Endothelial cell of umbilical vein (primary cell): ENCODE results near the gene SH3PXD2A. TPM values are rescaled to one million over a fixed set of nuclear protein-coding genes. Genes with fewer than 3 reads are reported as not detected.

ENCODE experiments used
- BruUV-seq: library from RNA; stranded (reverse); fragments of 400-500 nt; replicated peaks from 2 replicates; lab custom pipeline; 2021; lab: Mats Ljungman, UMichigan
- CTCF ChIA-PET: fragments of 300-600, 350-600 bp; sonication (Branson Sonifier 250); formaldehyde crosslinking; loops from one replicate; lab custom pipeline; 2021; ENCODE audit warnings: antibody characterized with exemption, inconsistent platforms; lab: Charles Lee
- POLR2A ChIA-PET: fragments of 300-600, 350-600 bp; sonication (Branson Sonifier 250); formaldehyde crosslinking; loops from one replicate; lab custom pipeline; 2021; ENCODE audit warnings: antibody characterized with exemption, inconsistent platforms; lab: Charles Lee
- DNase-seq: peaks from one replicate; pipeline ENCODE4 v3.0.0-alpha.2; 2011; ENCODE audit warnings: low read depth, low spot score
- FAIRE-seq: peaks from 2 replicates; lab custom pipeline; 2011; peaks lifted over from hg19 to GRCh38; lab: Jason Lieb, UNC
- H2AFZ ChIP-seq: 2 replicates; pipeline ENCODE4 v1.6.0; 2012; ENCODE audit warnings: low read depth, low read length, control low read depth, inconsistent platforms
- H3K27ac ChIP-seq: 2 replicates; pipeline ENCODE4 v1.5.1; 2011; ENCODE audit warnings: low read depth, mild to moderate bottlenecking, control low read depth, low read length, moderate library complexity; ENCODE audit not compliant: insufficient read depth
- H3K27me3 ChIP-seq, 2 experiments: 2 replicates each; pipeline versions ENCODE4 v1.6.0 to v1.6.1; 2011; ENCODE audit warnings: low read length in 2 of 2, mixed read lengths in 1 of 2; ENCODE audit not compliant: control insufficient read depth in 2 of 2, insufficient read depth in 2 of 2
- H3K36me3 ChIP-seq, 2 experiments: 2 replicates in 1 of 2; 3 replicates in 1 of 2; pipeline ENCODE4 v1.5.1; 2011; ENCODE audit warnings: low read length in 2 of 2, mild to moderate bottlenecking in 1 of 2, moderate library complexity in 1 of 2; ENCODE audit not compliant: control insufficient read depth in 2 of 2, insufficient read depth in 2 of 2; ENCODE audit errors: extremely low read depth in 1 of 2
- H3K4me1 ChIP-seq: 3 replicates; pipeline ENCODE4 v1.5.1; 2011; ENCODE audit warnings: mild to moderate bottlenecking, low read length; ENCODE audit not compliant: control insufficient read depth, insufficient read depth; ENCODE audit errors: extremely low read depth
- H3K4me2 ChIP-seq: 2 replicates; pipeline ENCODE4 v1.6.1; 2011; ENCODE audit warnings: low read length, control low read depth, mixed read lengths; ENCODE audit not compliant: insufficient read depth
- H3K4me3 ChIP-seq, 3 experiments: fragments of 200-600 bp in 1 of 3; sonication (generic), shearing (Covaris generic) in 1 of 3; replicated peaks in 1 of 3; 2 replicates each; pipeline ENCODE4 v1.5.1; 2011 to 2016; ENCODE audit warnings: control low read depth in 3 of 3, low read length in 3 of 3, mild to moderate bottlenecking in 2 of 3, inconsistent platforms in 1 of 3, low read depth in 1 of 3, moderate library complexity in 1 of 3; ENCODE audit not compliant: insufficient read depth in 1 of 3
- H3K79me2 ChIP-seq: 2 replicates; pipeline ENCODE4 v1.6.0; 2012; ENCODE audit warnings: low read length, inconsistent platforms; ENCODE audit not compliant: control insufficient read depth, insufficient read depth
- H3K9ac ChIP-seq: replicated peaks from 2 replicates; pipeline ENCODE3; 2011; ENCODE audit warnings: low read length, control low read depth; ENCODE audit not compliant: insufficient read depth; ENCODE audit errors: extremely low read depth
- H3K9me1 ChIP-seq: replicated peaks from 3 replicates; pipeline ENCODE4 v1.6.0; 2011; ENCODE audit warnings: mild to moderate bottlenecking, low read length; ENCODE audit not compliant: control insufficient read depth, insufficient read depth; ENCODE audit errors: extremely low read depth
- H3K9me3 ChIP-seq: replicated peaks from 2 replicates; pipeline ENCODE4 v1.5.1; 2012; ENCODE audit warnings: low read length, inconsistent platforms; ENCODE audit not compliant: control insufficient read depth, insufficient read depth
- H4K20me1 ChIP-seq: replicated peaks from 2 replicates; pipeline ENCODE3; 2011; ENCODE audit warnings: mild to moderate bottlenecking, low read length; ENCODE audit not compliant: control insufficient read depth, insufficient read depth; ENCODE audit errors: extremely low read depth
- CTCF ChIP-seq, 2 donors: IDR thresholded peaks; 1 replicate in 1 of 2; 2 replicates in 1 of 2; pipeline ENCODE4 v1.5.1; 2011; ENCODE audit warnings: low read length in 2 of 2, mild to moderate bottlenecking in 2 of 2, moderate library complexity in 2 of 2, control low read depth in 1 of 2, inconsistent platforms in 1 of 2, low read depth in 1 of 2; ENCODE audit not compliant: insufficient read depth in 1 of 2; ENCODE audit errors: extremely low read depth in 1 of 2
- EZH2 ChIP-seq: IDR thresholded peaks from 2 replicates; pipeline ENCODE4 v1.6.1; 2012; ENCODE audit warnings: borderline replicate concordance, low read depth, mild to moderate bottlenecking, moderate library complexity, low read length, inconsistent platforms; ENCODE audit not compliant: severe bottlenecking
- FOS ChIP-seq: IDR thresholded peaks from 2 replicates; pipeline ENCODE4 v1.6.1; 2011; ENCODE audit warnings: mild to moderate bottlenecking, low read length, moderate library complexity, borderline replicate concordance; ENCODE audit not compliant: insufficient read depth
- GATA2 ChIP-seq: IDR thresholded peaks from 2 replicates; pipeline ENCODE4 v1.7.0; 2011; ENCODE audit warnings: low read depth, mild to moderate bottlenecking, moderate library complexity, mixed read lengths, low read length; ENCODE audit not compliant: insufficient read length, insufficient read depth
- JUN ChIP-seq: IDR thresholded peaks from 2 replicates; pipeline ENCODE4 v1.6.1; 2011; ENCODE audit warnings: borderline replicate concordance, low read depth; ENCODE audit not compliant: insufficient read length, insufficient read depth
- MAX ChIP-seq: IDR thresholded peaks from 2 replicates; pipeline ENCODE4 v1.6.1; 2011; ENCODE audit not compliant: insufficient read depth, insufficient read length
- MYC ChIP-seq: IDR thresholded peaks from one replicate; pipeline ENCODE4 v1.6.1; 2011; ENCODE audit warnings: mild to moderate bottlenecking, low read depth, low read length
- POLR2A ChIP-seq: IDR thresholded peaks from 2 replicates; pipeline ENCODE4 v1.6.1; 2012; ENCODE audit warnings: low read depth, mild to moderate bottlenecking, control low read depth, low read length
- POLR2AphosphoS5 ChIP-seq: IDR thresholded peaks from 2 replicates; pipeline ENCODE4 v1.6.1; 2012; ENCODE audit warnings: low read depth, mild to moderate bottlenecking, control low read depth, low read length, moderate library complexity; ENCODE audit not compliant: insufficient read depth
- dilution Hi-C: fragments of 300-500 bp; cut with MboI; formaldehyde crosslinking; loops from one replicate; pipeline ENCODE4 v1.15.0; 2019; ENCODE audit warnings: low sequenced_read_pairs; ENCODE audit not compliant: extremely low pct_ligation_motif_present
- intact Hi-C: fragments of 100-400 bp; cut with micrococcal nuclease; formaldehyde crosslinking; loops from one replicate; pipeline ENCODE4 v1.10.0; 2022
- polyA plus RNA-seq, 4 experiments: library from polyadenylated mRNA; depleted of rRNA in 3 of 4; stranded (reverse) in 3 of 4; unstranded in 1 of 4; fragments of >200 nt; gene quantifications; 2 replicates each; pipeline versions ENCODE4 v1.2.1 to v1.2.3, GENCODE V29; 2011 to 2012; ENCODE audit warnings: missing spikeins in 1 of 4
- total RNA-seq: library from RNA; stranded (reverse); gene quantifications from 2 replicates; pipeline ENCODE4 v1.2.3, GENCODE V29; 2021

SH3PXD2A gene
- total and polyA plus RNA-seq, 2 donors (not counting 3 experiments of a cell fraction or from before 2014, with no cell fraction given), result 1.4 to 5.1 TPM

- intact Hi-C loops (no loop called here), dilution Hi-C loops (no loop called here)
- Histone ChIP-seq H2AFZ (no peak overlapping the region), H3K27me3 (peaks cover 15 to 16% of the 10 kb centered on the region in 2 experiments), H3K9ac (no peak overlapping the region), H3K9me3 (no peaks in the 10 kb centered on the region), H3K36me3 (no peaks in the 10 kb centered on the region), H3K79me2 (no peaks in the 10 kb centered on the region), H4K20me1 (no peaks in the 10 kb centered on the region), H3K4me2 (no peak overlapping the region), H3K4me3 (no peak overlapping the region), H3K9me1 (no peaks in the 10 kb centered on the region), H3K4me1 (no peaks in the 10 kb centered on the region), H3K27ac (no peak overlapping the region)
- BruUV-seq, result no TSS peak
- FAIRE-seq (no peak), DNase-seq (no peak)
- ChIA-PET POLR2A (no interaction called here), CTCF (interaction anchor here (0.6 to 2.9 kb wide), 5 partner anchors 10 to 33 kb away, joined by 3 to 11 read pairs (median 4); no protein-coding TSS in a partner anchor)
- TF ChIP-seq MYC (no peak), EZH2 (no peak), FOS (no peak), MAX (no peak), JUN (no peak), CTCF (IDR thresholded peaks at IDR 0.05; ENCODE audit: extremely low read depth in 1 of 2, insufficient read depth in 1 of 2, low read depth in 1 of 2, low read length in 2 of 2) (no peak), POLR2A (no peak), POLR2AphosphoS5 (no peak), GATA2 (no peak)
These were observed 279.3 kb downstream of the SH3PXD2A start for GRCh38 chr10:103576076-103576471.
